HepG2 (cell line): ENCODE results near the gene FEM1C. TPM values are rescaled to one million over a fixed set of nuclear protein-coding genes. Genes with fewer than 3 reads are reported as not detected.

Experiments used
- AKAP8 ChIP-seq: sonication (generic); formaldehyde crosslinking; IDR thresholded peaks from 2 replicates; pipeline ENCODE4 v1.5.1; 2020; ENCODE audit warnings: mild to moderate bottlenecking, missing genetic modification reagents
- ARID2 ChIP-seq: sonication (generic); formaldehyde crosslinking; IDR thresholded peaks from 2 replicates; pipeline ENCODE4 v1.8.1; 2022; ENCODE audit warnings: mild to moderate bottlenecking, missing genetic modification reagents, borderline replicate concordance
- DNMT3B ChIP-seq: conservative IDR thresholded peaks from 2 replicates; pipeline ENCODE4 v1.6.1; 2016; ENCODE audit warnings: missing biosample characterization, control low read depth
- GATA4 ChIP-seq: sonication (generic); IDR thresholded peaks from 2 replicates; pipeline ENCODE4 v1.6.1; 2016; ENCODE audit warnings: antibody characterized with exemption, low read depth, borderline replicate concordance
- GTF3A ChIP-seq: sonication (generic); formaldehyde crosslinking; conservative IDR thresholded peaks from 2 replicates; pipeline ENCODE4 v1.4.0; 2020; ENCODE audit warnings: mild to moderate bottlenecking, missing genetic modification reagents
- JUND ChIP-seq: sonication (generic); formaldehyde crosslinking; IDR thresholded peaks from 2 replicates; pipeline ENCODE4 v1.8.0; 2022; ENCODE audit warnings: mild to moderate bottlenecking, missing genetic modification reagents
- MIER3 ChIP-seq: IDR thresholded peaks from 2 replicates; pipeline ENCODE4 v1.6.1; 2016; ENCODE audit warnings: missing compliant biosample characterization, borderline replicate concordance
- MYNN ChIP-seq: sonication (generic); formaldehyde crosslinking; IDR thresholded peaks from 2 replicates; pipeline ENCODE4 v1.4.0; 2020; ENCODE audit warnings: mild to moderate bottlenecking, low read depth, missing genetic modification reagents
- PHF5A ChIP-seq: IDR thresholded peaks from one replicate; pipeline ENCODE4 v1.6.1; 2018; ENCODE audit warnings: low read depth, missing genetic modification reagents; ENCODE audit not compliant: unreplicated experiment
- PRMT3 ChIP-seq: sonication (generic); formaldehyde crosslinking; IDR thresholded peaks from 2 replicates; pipeline ENCODE4 v1.8.1; 2022; ENCODE audit warnings: low read depth, mild to moderate bottlenecking, moderate library complexity, missing genetic modification reagents, borderline replicate concordance
- SIN3A ChIP-seq: IDR thresholded peaks from 2 replicates; pipeline ENCODE4 v1.6.1; 2011; ENCODE audit warnings: low read depth, mild to moderate bottlenecking, control low read depth, low read length, borderline replicate concordance
- SRSF1 ChIP-seq: fragments of 200-400 bp; formaldehyde crosslinking; optimal IDR thresholded peaks from 2 replicates; pipeline ENCODE3; 2017; ENCODE audit warnings: mild to moderate bottlenecking, low read depth, low read length, moderate library complexity
- ZNF232 ChIP-seq: sonication (generic); formaldehyde crosslinking; IDR thresholded peaks from 2 replicates; pipeline ENCODE4 v1.4.0; 2020; ENCODE audit warnings: missing genetic modification reagents, borderline replicate concordance
- ZNF33A ChIP-seq: sonication (generic); formaldehyde crosslinking; IDR thresholded peaks from 2 replicates; pipeline ENCODE4 v1.5.1; 2020; ENCODE audit warnings: missing genetic modification reagents, mild to moderate bottlenecking, moderate library complexity, borderline replicate concordance
- ZNF383 ChIP-seq: sonication (generic); formaldehyde crosslinking; IDR thresholded peaks from 2 replicates; pipeline ENCODE4 v1.4.0; 2020; ENCODE audit warnings: missing genetic modification reagents, mild to moderate bottlenecking, borderline replicate concordance
- ZNF530 ChIP-seq: sonication (generic); formaldehyde crosslinking; IDR thresholded peaks from 2 replicates; pipeline ENCODE4 v1.5.0; 2020; ENCODE audit warnings: low read depth, mild to moderate bottlenecking, missing genetic modification reagents
- ZNF782 ChIP-seq: sonication (generic); formaldehyde crosslinking; IDR thresholded peaks from 2 replicates; pipeline ENCODE4 v1.4.0; 2020; ENCODE audit warnings: missing genetic modification reagents, mild to moderate bottlenecking, borderline replicate concordance
- polyA plus RNA-seq, 8 experiments: library from polyadenylated mRNA; depleted of rRNA in 3 of 8; stranded (reverse) in 7 of 8; unstranded in 1 of 8; fragments of >200 nt; fragmentation: Illumina TruSeq in 4 of 8; extraction: Trizol in 4 of 8; gene quantifications; 2 replicates each; pipeline versions ENCODE4 v1.2.1 to v1.2.3, GENCODE V29; 2011 to 2016; ENCODE audit warnings: low read depth in 4 of 8, missing spikeins in 1 of 8, mixed read lengths in 1 of 8; ENCODE audit not compliant: insufficient read depth in 1 of 8
- total RNA-seq, 5 experiments: library from RNA; depleted of rRNA; stranded (reverse); fragments of >200 nt; fragmentation: Illumina TruSeq; extraction: Trizol; gene quantifications; 2 replicates each; pipeline ENCODE4 v1.2.3, GENCODE V29; 2016; ENCODE audit warnings: low read depth in 1 of 5
- TF ChIP-seq, protein P1 (sequence below): sonication (generic); formaldehyde crosslinking; IDR thresholded peaks from 2 replicates; pipeline ENCODE4 v1.4.0; 2020; ENCODE audit warnings: mild to moderate bottlenecking, missing genetic modification reagents
- TF ChIP-seq, protein P2 (sequence below): sonication (generic); formaldehyde crosslinking; conservative IDR thresholded peaks from 2 replicates; pipeline ENCODE4 v1.8.0; 2022; ENCODE audit warnings: missing genetic modification reagents
- TF ChIP-seq, protein P3 (sequence below): IDR thresholded peaks from 2 replicates; pipeline ENCODE4 v1.6.1; 2016; ENCODE audit warnings: missing biosample characterization, missing genetic modification reagents, low read depth

The FEM1C gene
- total and polyA plus RNA-seq, 2 of the 13 experiments (the other 11 are each of a cell fraction or from before 2014, with no cell fraction given) = 5.5 to 8.3 TPM

DNA sequence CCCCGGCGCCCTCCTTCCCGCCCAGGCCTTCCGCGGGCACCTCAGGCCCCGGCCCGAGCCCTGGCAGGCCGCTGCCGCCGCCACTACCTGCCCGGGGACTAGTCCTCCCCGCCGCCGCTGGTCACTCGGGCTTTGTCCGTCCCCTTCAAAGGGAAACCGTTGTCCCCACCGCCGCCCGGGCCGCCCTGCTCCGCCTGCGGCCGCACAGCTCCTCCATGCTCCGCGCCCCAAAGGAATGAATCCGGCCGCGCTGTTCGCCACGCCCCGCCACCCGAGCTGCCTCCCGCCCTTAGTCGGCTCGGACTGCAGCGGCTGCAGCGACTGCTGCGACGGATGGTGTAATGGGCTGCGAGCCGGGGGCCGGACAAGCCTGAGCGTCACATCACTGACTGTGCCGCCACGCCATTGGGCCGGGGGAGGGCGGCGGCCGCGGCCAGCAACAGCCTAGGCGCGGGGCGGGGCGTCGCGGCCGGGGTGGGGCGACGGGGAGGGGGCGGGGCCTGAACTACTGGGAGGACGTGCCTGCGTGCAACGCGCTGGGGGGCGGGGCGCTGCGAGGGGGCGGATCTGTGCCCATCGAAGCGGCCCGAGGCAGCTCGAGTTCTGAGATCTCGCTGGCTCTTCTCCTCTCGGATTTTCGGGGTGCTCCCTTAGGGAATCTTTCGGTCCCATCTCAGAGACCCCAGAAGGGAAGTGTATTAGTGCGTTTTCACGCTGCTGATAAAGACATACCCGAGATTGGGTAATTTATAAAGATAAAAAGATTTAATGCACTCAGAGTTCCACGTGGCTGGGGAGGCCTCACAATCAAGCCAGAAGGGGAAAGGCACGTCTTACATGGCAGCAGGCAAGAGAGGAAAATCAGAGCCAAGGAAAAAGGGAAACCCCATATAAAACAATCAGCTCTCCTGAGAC lies at the start of gene FEM1C (continued):
- TF ChIP-seq, protein P1, sequence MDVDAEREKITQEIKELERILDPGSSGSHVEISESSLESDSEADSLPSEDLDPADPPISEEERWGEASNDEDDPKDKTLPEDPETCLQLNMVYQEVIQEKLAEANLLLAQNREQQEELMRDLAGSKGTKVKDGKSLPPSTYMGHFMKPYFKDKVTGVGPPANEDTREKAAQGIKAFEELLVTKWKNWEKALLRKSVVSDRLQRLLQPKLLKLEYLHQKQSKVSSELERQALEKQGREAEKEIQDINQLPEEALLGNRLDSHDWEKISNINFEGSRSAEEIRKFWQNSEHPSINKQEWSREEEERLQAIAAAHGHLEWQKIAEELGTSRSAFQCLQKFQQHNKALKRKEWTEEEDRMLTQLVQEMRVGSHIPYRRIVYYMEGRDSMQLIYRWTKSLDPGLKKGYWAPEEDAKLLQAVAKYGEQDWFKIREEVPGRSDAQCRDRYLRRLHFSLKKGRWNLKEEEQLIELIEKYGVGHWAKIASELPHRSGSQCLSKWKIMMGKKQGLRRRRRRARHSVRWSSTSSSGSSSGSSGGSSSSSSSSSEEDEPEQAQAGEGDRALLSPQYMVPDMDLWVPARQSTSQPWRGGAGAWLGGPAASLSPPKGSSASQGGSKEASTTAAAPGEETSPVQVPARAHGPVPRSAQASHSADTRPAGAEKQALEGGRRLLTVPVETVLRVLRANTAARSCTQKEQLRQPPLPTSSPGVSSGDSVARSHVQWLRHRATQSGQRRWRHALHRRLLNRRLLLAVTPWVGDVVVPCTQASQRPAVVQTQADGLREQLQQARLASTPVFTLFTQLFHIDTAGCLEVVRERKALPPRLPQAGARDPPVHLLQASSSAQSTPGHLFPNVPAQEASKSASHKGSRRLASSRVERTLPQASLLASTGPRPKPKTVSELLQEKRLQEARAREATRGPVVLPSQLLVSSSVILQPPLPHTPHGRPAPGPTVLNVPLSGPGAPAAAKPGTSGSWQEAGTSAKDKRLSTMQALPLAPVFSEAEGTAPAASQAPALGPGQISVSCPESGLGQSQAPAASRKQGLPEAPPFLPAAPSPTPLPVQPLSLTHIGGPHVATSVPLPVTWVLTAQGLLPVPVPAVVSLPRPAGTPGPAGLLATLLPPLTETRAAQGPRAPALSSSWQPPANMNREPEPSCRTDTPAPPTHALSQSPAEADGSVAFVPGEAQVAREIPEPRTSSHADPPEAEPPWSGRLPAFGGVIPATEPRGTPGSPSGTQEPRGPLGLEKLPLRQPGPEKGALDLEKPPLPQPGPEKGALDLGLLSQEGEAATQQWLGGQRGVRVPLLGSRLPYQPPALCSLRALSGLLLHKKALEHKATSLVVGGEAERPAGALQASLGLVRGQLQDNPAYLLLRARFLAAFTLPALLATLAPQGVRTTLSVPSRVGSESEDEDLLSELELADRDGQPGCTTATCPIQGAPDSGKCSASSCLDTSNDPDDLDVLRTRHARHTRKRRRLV (CRISPR knock-in tag) = 0 out of 2 replicates have a peak, but pooled peaks have one; percentile 27
- 0 out of 2 replicates have a peak, but pooled peaks have one; percentile 17 for TF ChIP-seq GTF3A (CRISPR knock-in tag)
- no peak for TF ChIP-seq PHF5A (CRISPR knock-in tag)
- TF ChIP-seq ZNF530 (CRISPR knock-in tag) = no peak
- TF ChIP-seq ZNF383 (CRISPR knock-in tag) = no peak
- peak; percentile 78; the same call in 1 of the 2 replicates for TF ChIP-seq AKAP8
- TF ChIP-seq SRSF1 = no peak
- no peak; the same call in 1 of the 2 replicates for TF ChIP-seq ZNF33A (CRISPR knock-in tag)
- TF ChIP-seq MYNN (CRISPR knock-in tag) = no peak
- TF ChIP-seq SIN3A = peak; percentile 83; the same call in 1 of the 2 replicates
- TF ChIP-seq ZNF232 = 0 out of 2 replicates have a peak, but pooled peaks have one; percentile 21
- peak; percentile 83; the same call in 1 of the 2 replicates for TF ChIP-seq DNMT3B (CRISPR knock-in tag)
- no peak for TF ChIP-seq PRMT3
- TF ChIP-seq GATA4 = peak; percentile 76; the same call in 1 of the 2 replicates
- TF ChIP-seq, protein P2, sequence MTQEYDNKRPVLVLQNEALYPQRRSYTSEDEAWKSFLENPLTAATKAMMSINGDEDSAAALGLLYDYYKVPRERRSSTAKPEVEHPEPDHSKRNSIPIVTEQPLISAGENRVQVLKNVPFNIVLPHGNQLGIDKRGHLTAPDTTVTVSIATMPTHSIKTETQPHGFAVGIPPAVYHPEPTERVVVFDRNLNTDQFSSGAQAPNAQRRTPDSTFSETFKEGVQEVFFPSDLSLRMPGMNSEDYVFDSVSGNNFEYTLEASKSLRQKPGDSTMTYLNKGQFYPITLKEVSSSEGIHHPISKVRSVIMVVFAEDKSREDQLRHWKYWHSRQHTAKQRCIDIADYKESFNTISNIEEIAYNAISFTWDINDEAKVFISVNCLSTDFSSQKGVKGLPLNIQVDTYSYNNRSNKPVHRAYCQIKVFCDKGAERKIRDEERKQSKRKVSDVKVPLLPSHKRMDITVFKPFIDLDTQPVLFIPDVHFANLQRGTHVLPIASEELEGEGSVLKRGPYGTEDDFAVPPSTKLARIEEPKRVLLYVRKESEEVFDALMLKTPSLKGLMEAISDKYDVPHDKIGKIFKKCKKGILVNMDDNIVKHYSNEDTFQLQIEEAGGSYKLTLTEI (CRISPR knock-in tag) = no peak
- peak; percentile 66; the same call in 1 of the 2 replicates for TF ChIP-seq MIER3 (CRISPR knock-in tag)
- 0 out of 2 replicates have a peak, but pooled peaks have one; percentile 54 for TF ChIP-seq ZNF782 (CRISPR knock-in tag)
- TF ChIP-seq ARID2 (CRISPR knock-in tag) = no peak
- TF ChIP-seq JUND (CRISPR knock-in tag) = no peak
- TF ChIP-seq, protein P3, sequence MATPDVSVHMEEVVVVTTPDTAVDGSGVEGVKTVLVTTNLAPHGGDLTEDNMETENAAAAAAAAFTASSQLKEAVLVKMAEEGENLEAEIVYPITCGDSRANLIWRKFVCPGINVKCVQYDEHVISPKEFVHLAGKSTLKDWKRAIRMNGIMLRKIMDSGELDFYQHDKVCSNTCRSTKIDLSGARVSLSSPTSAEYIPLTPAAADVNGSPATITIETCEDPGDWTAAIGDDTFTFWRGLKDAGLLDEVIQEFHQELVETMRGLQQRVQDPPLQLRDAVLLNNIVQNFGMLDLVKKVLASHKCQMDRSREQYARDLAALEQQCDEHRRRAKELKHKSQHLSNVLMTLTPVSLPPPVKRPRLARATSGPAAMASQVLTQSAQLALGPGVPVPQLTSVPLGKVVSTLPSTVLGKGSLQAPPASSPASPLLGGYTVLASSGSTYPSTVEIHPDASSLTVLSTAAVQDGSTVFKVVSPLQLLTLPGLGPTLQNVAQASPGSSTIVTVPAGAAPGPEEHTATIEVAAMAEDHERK (CRISPR knock-in tag) = peak; percentile 59
